SHP77 (cell line): ENCODE results near the gene SPRR5.

Experiments used
- DNase-seq, 2 experiments: peaks; one replicate each; lab custom pipeline; 2025; lab: John Stamatoyannopoulos, UW

SPRR5 gene

GRCh38 chr1:152983234-152983633 is 36.2 kb downstream of the SPRR5 start:
- DNase-seq: no peak

DNA sequence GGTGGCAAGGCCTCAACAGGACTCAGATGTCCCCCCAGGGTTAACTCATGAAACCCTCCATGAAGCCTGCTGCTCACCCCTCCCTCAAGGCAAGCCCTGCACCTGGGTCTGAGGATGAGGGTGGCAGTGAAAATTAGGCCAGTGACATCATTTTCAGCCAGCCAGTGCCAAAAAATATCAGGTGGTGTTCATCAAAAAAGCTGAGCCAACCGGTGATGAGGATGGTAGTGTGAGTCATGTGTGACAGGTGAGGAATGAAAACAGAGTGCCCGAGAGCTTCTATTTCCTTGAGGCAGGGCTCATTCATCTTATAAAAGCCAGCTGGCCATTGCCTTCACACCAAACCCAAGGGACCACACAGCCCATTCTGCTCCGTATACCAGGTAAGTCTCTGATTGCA is 36.7 kb downstream of the SPRR5 start, which contains the start of gene SPRR1A:
SPRR1A (plus strand) TSS at position 339 of the 400 bp plus-strand sequence. CDS start 1,150 bp downstream, outside the sequence.
- DNase-seq: peak; percentile 14 to 21

GRCh38 chr1:152986578-152986977 is 39.6 kb downstream of the SPRR5 start:
- DNase-seq: no peak

GRCh38 chr1:152993186-152993585 is 46.2 kb downstream of the SPRR5 start:
- no peak for DNase-seq

DNA sequence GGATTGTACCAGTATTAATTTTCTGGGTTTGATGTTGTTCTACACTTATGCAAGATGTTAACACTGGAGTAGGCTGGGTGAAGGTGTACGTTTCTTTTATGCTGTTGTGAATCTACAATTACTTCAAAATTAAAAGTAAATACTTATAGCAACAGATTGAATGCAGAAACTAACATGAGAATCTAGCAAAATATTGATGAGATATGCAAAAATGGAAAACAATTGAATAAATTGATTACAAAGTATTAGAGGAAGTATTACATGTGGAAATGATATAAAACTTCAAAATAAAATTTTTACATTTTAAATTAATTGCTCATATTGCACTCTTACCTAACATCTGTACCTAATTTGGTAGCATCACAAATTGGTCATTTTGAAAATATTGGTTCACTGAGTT is 48.8 kb downstream of the SPRR5 start:
- DNase-seq: no peak

DNA sequence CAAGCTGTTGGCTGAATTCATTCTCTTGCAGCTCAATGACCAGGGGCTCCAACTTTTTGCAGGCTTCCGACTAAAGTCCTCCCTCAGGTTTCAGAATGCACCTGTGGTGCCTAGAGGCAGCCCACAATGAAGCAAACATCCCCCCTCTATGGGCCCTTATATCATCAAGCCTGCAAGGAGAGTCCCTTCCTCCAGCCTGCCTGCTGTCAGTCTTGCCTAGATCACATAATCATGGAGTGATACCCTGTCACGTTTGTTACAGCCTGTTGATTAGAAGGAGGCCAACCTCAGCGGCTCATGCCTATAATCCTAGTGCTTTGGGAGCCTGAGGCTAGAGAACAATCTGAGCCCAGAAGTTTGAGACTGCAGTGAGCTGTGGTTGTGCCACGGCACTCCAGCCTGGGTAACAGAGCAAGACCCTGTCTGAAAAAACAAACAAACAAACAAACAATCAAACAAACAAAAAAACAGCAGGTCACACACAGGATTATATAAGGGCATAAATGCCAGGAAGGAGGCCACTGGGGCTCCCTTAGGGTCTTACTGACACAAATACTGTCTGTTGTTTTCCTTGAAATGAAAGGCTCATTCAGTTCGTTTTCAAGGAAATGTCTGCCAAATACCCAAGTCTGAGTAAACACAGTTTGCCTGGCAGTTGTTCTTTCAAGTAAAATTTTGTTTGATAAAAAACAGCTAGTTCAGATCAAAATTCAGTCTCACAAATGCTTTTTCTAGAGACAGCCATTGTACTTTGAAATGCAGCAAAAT is 49.8 kb downstream of the SPRR5 start:
- no peak for DNase-seq

- DNase-seq: no peak
Observed at GRCh38 chr1:152997901-152998300, 50.9 kb downstream of the SPRR5 start.

DNA sequence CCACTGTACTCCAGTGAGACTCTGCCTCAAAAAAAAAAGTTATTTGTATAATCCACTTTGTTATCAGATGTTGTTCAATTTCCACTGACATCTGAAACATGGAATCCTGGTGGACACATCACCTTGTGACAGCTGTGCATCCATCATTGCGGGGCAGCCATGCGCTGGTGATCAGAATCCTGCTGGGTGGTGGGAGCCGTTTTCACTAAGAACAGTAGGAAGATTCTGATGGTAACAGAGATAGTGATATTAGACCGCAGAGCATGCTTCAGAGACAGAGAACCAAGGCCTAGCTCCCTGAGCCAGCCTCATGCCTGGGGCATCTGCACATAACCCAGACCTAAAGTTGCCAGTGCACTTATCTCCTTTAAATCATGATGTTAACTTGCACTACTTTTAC is 51.5 kb downstream of the SPRR5 start:
- DNase-seq: no peak
